ENCODE results near the gene TTYH1. TPM values are rescaled to one million over a fixed set of nuclear protein-coding genes. Genes with fewer than 3 reads are reported as not detected.

TTYH1 gene
- total and polyA plus RNA-seq, 9 of the 15 experiments (the other 6 are each of a cell fraction or from before 2014, with no cell fraction given), result 0.08 TPM; not detected in 8

DNA sequence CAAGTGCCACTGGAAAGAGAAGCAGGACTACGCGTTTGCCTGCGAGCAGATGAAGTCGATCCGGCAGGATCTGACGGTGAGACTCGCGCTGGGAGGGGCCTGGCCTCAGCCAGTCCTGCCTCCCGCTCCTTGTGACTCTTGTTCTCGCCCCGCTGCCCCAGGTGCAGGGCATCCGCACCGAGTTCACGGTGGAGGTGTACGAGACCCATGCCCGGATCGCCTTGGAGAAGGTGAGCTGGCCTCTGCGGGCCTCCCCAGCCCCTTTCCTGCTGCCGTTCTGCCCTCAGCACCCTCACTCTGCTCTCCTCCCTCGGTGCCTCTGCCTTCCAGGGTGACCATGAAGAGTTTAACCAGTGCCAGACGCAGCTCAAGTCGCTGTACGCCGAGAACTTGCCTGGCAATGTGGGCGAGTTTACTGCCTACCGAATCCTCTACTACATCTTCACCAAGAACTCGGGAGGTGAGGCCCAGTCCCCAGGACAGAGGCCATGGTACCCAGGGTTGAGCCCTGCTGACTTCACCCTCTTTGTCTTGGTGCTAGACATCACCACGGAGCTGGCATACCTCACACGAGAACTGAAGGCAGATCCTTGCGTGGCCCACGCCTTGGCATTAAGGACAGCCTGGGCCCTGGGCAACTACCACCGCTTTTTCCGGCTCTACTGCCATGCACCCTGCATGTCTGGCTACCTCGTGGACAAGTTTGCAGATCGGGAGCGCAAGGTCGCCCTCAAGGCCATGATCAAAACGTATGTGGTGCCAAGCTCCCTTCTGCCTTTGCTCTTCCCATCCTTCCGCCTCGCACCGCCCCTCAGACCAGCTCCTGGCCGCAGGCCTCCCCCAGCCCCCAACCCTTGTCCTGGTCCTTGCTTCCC is 42.7 kb downstream of the TTYH1 start:
- H3K79me2 ChIP-seq (ENCODE audit: control insufficient read depth, insufficient read depth, low read length), result peaks cover 13% of the 10 kb centered on the region
- CTCF ChIA-PET (ENCODE audit: low intra/inter-chr PET ratio), result no interaction called here
- H3K9me3 ChIP-seq (replicated peaks; ENCODE audit: control insufficient read depth, insufficient read depth, low read depth, low read length), result no peaks in the 10 kb centered on the region
- no peak overlapping the region for H3K4me3 ChIP-seq
- H4K20me1 ChIP-seq (replicated peaks; ENCODE audit: control insufficient read depth, insufficient read depth, low read length), result peaks cover 19% of the 10 kb centered on the region; the same call in 1 of the 2 replicates
- no peak overlapping the region for H3K4me2 ChIP-seq (ENCODE audit: insufficient read depth, low read length)
- no peak overlapping the region for H3K27ac ChIP-seq (ENCODE audit: extremely low read depth, low read depth, low read length)
- no peak overlapping the region for H2AFZ ChIP-seq (ENCODE audit: low read depth, low read length)
- WGBS (ENCODE audit: insufficient coverage, low coverage, missing lambda C conversion rate), result 91% methylated on average over 29 of the region's 42 CpGs
- H3K36me3 ChIP-seq (ENCODE audit: control insufficient read depth, insufficient read depth, low read length), result peaks cover 94% of the 10 kb centered on the region
- BruUV-seq (replicated peaks), result no TSS peak
- H3K9me1 ChIP-seq (ENCODE audit: control insufficient read depth, insufficient read depth, low read length), result peaks cover 2% of the 10 kb centered on the region
- peaks cover 0 to 27% of the 10 kb centered on the region in 2 experiments; a peak in 2 of 5 replicates for H3K4me1 ChIP-seq (replicated peaks in 1 of 2; ENCODE audit: control insufficient read depth in 2 of 2, insufficient read depth in 2 of 2, low read length in 2 of 2)
- peak overlapping the region in 1 of 2 experiments; percentile 45; a peak in 1 of 4 replicates for H3K9ac ChIP-seq (ENCODE audit: insufficient read depth in 1 of 2, low read depth in 2 of 2, low read length in 2 of 2)
- ATAC-seq, result no peak
- in situ Hi-C loops (cut with MboI) (no loop called here), intact Hi-C loops (cut with micrococcal nuclease) (no loop called here)
- TF ChIP-seq POLR2G (IDR thresholded peaks at IDR 0.05; ENCODE audit: low read depth, low read length) (peak; percentile 45), LEF1 (IDR thresholded peaks at IDR 0.05) (no peak), SUPT5H (IDR thresholded peaks at IDR 0.05) (0 out of 2 replicates have a peak, but pooled peaks have one; percentile 30), POLR2AphosphoS2 (IDR thresholded peaks at IDR 0.05; ENCODE audit: low read length) (no peak), RBFOX2 (IDR thresholded peaks at IDR 0.05; ENCODE audit: low read depth, low read length) (peak; percentile 52), POLR2A (conservative IDR thresholded peaks at IDR 0.05) (0 out of 2 replicates have a peak, but pooled peaks have one; percentile 8), CREBBP (IDR thresholded peaks at IDR 0.05; ENCODE audit: low read depth, low read length) (no peak), ZNF253 (CRISPR knock-in tag; conservative IDR thresholded peaks at IDR 0.05) (no peak), CBFA2T3 (IDR thresholded peaks at IDR 0.05) (no peak)
- peak in 2 of 4 experiments; percentile 5 to 6 for DNase-seq (ENCODE audit: extremely low read depth in 1 of 4, low spot score in 3 of 4)
- FAIRE-seq, result no peak
- H3K27me3 ChIP-seq (ENCODE audit: control insufficient read depth in 2 of 2, insufficient read depth in 2 of 2, low read length in 2 of 2), result no peaks in the 10 kb centered on the region
- POLR2A ChIA-PET, result interaction anchor here (0.6 to 1.1 kb wide), 2 partner anchors 10 to 765 kb away, joined by 3 to 6 read pairs; partner anchors contain the start of gene LENG8

Data from K562 (cell line).